ENCODE results near the gene LAMC3.

The LAMC3 gene

DNA sequence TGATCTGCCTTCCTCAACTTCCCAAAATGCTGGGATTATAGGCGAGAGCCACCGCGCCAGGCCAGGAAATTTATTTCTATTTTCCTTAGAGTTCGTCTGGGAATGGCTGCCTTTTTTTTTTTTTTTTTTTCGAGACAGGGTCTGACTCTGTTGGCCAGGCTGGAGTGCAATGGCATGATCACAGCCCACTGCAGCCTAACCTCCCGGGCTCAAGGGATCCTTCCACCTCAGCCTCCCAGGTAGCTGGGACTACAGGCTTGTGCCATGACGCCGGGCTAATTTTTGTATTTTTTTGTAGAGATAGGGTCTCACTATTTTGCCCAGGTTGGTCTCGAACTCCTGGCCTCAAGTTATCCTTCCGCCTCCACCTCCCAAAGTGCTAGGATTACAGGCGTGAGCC, 888 bp upstream of the LAMC3 start:
- H3K9me3 Mint-ChIP-seq (ENCODE audit: low read depth) = no peaks in the 10 kb centered on the region
- no peak overlapping the region for H3K27ac Mint-ChIP-seq
- H3K4me1 Mint-ChIP-seq (ENCODE audit: low read depth) = peaks cover 3% of the 10 kb centered on the region
- no peak overlapping the region for H3K4me3 Mint-ChIP-seq
- H3K27me3 Mint-ChIP-seq = peaks cover 11% of the 10 kb centered on the region
- no peaks in the 10 kb centered on the region for H3K36me3 Mint-ChIP-seq

DNA sequence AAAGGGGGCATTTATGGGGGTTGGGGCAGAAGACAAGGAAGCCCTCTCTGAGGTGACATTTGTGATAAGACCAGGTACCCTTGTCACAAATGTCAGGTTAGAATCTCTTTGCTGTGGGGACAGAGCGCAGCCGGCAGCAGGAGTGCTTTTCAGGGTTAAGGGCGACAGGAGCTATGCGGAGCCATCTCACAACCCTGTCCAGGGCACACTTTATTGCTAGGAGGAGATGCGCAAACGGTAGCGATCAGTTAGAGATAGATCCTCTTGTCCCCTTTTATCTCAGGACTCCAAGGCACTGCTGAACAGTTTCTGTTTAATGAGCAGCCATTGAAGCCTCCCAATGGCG, 438 bp upstream of the LAMC3 start:
- no peaks in the 10 kb centered on the region for H3K9me3 Mint-ChIP-seq (ENCODE audit: low read depth)
- H3K27me3 Mint-ChIP-seq = peaks cover 11% of the 10 kb centered on the region
- peaks cover 3% of the 10 kb centered on the region for H3K4me1 Mint-ChIP-seq (ENCODE audit: low read depth)
- no peak overlapping the region for H3K27ac Mint-ChIP-seq
- peak overlapping the region; percentile 35 for H3K4me3 Mint-ChIP-seq
- H3K36me3 Mint-ChIP-seq = no peaks in the 10 kb centered on the region

DNA sequence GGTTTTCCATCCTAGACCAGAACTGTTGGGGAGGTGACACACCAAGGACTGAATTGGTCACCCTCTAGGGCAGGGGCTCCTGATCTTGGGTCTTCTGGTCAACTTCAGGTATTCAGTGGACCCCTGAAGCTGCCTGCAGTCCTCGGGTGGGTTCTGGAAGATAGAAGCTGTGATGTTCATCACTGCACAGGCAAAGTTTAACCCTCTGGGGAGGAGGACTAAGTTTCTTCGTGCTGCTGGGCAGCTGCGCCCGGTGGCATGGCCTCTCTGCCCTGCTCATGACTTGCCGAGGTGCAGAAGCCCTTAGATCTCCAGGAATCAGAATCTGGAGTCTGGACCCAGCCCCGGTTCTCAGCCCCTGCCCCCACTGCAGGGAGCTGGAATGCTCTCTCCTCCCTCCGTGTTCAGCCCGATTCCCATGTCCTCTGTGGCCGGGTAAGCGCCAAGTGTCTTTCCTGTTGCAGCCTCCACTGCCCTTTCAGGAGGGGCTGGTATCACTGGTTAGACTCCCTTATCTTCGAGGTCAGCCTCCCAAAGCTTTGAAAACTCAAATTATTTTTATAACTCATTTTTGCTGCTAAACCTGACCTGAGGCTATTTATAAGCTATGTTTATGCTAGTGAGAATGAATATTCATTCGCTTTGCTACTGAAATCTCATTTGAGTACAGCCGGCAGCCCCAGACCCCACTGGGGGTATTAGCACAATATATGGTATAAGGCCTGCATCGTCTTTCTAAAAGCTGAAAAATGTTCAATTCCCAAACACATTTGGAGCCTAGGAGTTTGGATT, 1.7 kb downstream of the LAMC3 start:
- no peaks in the 10 kb centered on the region for H3K36me3 Mint-ChIP-seq
- H3K27ac Mint-ChIP-seq = no peak overlapping the region
- peaks cover 3% of the 10 kb centered on the region for H3K4me1 Mint-ChIP-seq (ENCODE audit: low read depth)
- H3K27me3 Mint-ChIP-seq = peaks cover 14% of the 10 kb centered on the region
- no peak overlapping the region for H3K4me3 Mint-ChIP-seq
- no peaks in the 10 kb centered on the region for H3K9me3 Mint-ChIP-seq (ENCODE audit: low read depth)

DNA sequence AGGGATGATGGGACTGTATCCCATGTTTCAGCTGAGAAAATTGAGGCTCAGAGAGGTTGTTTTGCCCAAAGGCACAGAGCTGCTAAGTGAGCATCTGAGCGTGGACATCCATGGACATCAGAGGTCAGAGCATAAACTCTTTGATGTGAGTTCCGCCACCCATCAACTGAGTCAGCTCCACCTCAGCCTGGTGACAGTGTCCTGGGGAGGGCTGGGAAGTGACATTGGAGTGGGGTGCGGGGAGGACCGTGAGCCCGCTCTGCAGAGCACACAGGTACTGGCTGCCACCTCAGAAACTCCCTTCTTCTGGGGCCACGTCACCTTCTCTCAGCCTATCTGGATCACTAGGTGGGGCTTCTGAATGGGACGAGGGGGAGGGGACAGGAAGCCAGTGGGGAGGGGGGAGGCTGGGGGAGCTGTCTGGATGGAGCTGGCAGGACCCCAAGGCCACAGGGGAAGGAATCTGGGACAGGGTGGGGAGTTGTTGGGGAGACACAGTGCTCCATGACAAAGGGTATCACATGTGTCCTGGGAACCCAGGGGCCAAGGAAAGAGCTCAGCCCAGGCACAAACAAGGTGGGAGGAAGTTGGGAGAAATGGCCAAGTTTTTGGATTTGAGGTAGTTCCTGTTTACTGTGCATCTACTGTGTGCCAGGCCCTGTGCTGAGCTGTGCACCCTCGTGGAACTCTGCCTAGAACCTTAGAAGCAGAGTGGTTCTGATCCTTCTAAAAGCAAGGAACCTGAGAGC, 2.5 kb downstream of the LAMC3 start:
- Mint-ChIP-seq H3K27me3 (peaks cover 14% of the 10 kb centered on the region), H3K9me3 (ENCODE audit: low read depth) (no peaks in the 10 kb centered on the region), H3K4me1 (ENCODE audit: low read depth) (peaks cover 3% of the 10 kb centered on the region), H3K36me3 (no peaks in the 10 kb centered on the region), H3K27ac (no peak overlapping the region), H3K4me3 (no peak overlapping the region)

DNA sequence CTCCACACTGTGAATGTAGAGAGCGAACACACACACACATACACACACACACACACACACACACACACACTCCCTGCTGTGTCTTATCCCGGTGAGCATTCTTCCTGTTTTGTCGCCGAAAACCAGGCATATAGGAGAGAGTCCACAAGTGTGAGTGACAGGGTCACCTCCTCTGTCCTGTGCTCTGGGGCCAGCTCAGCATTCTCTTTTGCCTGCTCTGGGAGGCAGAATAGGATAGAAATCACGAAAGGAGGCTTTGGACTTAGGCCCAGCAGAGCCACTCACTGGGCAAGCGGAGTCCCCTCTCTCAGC, 3.0 kb downstream of the LAMC3 start:
- Mint-ChIP-seq H3K9me3 (ENCODE audit: low read depth) (no peaks in the 10 kb centered on the region), H3K4me3 (no peak overlapping the region), H3K27ac (no peak overlapping the region), H3K36me3 (no peaks in the 10 kb centered on the region), H3K4me1 (ENCODE audit: low read depth) (peaks cover 3% of the 10 kb centered on the region), H3K27me3 (peaks cover 13% of the 10 kb centered on the region)

DNA sequence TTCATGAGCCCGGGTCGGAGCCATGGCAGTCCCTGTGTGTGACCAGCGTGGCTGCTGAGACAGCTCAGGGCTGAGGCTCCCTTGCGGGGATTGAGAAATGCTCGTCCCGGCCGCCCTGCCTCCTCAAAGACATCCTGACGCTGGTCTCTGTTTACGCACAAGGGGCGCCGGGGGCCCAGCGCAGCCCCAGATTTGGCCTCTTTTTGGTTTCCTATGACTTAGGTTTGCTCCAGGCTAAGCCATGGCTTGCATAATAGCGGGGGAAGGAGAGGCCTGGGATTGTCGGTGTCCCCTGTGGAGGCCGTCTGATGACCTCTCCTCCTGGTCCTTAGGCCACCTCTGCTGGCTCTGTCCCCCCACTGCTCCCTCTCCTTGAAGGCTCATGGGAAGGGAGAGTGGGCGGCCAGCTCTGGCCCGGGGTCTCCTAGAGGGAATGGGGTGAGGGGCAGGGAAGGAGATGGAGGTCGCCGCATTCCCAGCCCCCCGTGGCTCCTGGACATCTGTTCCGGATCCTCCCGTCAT, 3.5 kb downstream of the LAMC3 start:
- H3K36me3 Mint-ChIP-seq = no peaks in the 10 kb centered on the region
- H3K27ac Mint-ChIP-seq = no peak overlapping the region
- H3K9me3 Mint-ChIP-seq (ENCODE audit: low read depth) = no peaks in the 10 kb centered on the region
- H3K27me3 Mint-ChIP-seq = peaks cover 13% of the 10 kb centered on the region
- H3K4me1 Mint-ChIP-seq (ENCODE audit: low read depth) = peaks cover 3% of the 10 kb centered on the region
- H3K4me3 Mint-ChIP-seq = no peak overlapping the region

DNA sequence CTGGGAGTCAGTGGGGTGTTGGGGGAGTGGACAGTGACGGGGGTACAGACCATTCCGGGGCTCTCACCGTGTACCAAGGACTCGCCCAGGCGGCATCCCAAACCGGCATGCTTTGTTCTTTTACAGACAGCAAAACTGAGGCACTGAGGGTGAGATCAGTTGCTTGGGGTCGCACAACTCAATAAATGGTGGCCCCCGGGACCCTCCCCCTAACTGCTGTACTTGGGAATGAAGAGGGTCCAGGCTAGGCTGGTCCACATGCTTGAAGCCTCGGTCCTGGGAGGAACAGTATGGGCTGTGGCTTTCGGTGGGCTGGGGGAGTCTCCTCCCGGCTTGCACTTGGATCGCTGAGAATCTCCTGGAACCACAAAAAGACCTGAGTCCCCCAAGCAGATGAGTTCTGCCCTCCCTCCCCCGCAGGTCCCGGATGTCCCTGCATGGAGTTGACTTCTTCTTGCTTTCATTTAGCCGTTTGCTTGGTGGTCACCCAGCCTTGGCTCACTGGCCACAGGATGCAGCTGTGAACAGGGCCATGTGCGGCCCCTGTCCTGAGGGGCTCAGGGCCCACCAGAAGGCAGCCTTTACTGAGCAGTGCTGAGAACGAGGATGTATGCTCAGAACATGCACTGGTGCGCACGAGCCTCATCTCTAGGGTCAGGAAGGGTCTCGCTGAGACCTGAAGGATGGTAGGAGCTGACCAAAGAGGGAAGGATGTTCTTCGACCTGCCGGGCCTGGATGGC, 4.2 kb downstream of the LAMC3 start:
- Mint-ChIP-seq H3K27ac (no peak overlapping the region), H3K9me3 (ENCODE audit: low read depth) (no peaks in the 10 kb centered on the region)

DNA sequence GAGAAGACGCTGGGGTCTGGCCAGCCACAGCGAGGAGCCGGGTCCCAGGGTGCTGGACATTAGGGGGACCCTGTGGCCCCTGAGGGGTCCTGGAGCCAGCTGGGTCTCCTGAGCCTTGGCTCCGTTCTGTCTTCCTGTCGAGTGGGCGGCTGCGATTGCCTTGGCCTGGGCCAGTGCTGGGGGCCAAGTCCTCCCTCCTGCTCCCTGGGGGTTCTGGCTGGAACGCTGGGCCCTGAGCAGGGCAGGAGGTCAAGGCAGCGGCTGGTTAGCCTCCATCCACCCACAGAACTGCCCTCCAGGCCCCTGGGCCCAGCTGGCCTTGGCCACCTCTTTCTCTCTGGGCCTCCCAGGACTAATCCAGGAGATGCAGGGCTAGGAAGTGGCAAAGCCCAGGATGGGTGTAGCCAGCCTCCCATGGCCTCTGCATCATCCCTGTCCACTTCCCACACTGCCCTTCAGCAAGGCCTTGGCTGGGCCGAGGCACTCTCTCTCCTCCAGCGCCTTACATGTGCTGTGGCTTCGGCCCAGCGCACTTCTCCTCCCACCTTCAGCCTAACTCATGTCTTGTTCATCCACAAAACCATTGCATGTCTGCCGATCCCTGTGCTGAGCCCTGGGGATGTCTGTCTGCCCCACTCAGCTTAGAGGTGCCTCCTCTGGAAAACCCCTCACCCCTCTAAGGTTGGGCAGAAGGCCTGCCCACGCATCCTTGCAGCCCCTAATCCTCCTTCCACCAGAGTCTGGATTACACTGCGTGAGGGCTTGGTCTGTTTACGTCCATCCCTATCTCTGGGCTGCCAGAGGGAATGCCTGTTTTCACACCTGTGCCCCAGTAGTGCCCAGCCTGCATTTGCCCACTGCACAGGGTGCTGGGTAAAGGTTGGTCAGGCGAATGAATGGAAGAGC, 5.0 kb downstream of the LAMC3 start:
- Mint-ChIP-seq H3K27ac (no peak overlapping the region), H3K4me1 (ENCODE audit: low read depth) (no peaks in the 10 kb centered on the region), H3K36me3 (no peaks in the 10 kb centered on the region), H3K27me3 (peaks cover 9% of the 10 kb centered on the region), H3K9me3 (ENCODE audit: low read depth) (no peaks in the 10 kb centered on the region), H3K4me3 (no peak overlapping the region)

More for the DNA sequence above, 4.2 kb downstream of the LAMC3 start:
- Mint-ChIP-seq H3K4me3 (no peak overlapping the region), H3K4me1 (ENCODE audit: low read depth) (peaks cover 3% of the 10 kb centered on the region), H3K36me3 (no peaks in the 10 kb centered on the region), H3K27me3 (peaks cover 13% of the 10 kb centered on the region)

DNA sequence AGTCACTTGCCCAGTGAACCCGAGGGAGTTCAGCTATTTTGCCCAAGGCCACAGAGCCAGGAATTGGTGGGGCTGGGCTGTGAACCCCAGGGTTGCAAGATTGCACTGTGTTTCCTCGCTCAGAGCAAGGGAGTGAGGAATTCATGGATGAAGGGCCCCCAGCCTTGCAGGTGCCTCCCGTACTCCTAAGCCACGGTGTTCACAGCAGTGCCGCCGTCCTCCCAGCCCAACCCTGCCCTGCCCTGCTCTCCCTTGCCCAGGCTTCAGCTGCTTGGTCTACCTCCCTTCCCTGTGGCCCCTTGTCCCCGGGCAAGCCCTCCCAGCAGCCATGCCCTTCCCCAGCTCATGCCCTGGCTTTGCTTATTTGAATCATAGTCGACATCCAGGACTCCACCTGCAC, 6.1 kb downstream of the LAMC3 start:
- H3K9me3 Mint-ChIP-seq (ENCODE audit: low read depth) = no peaks in the 10 kb centered on the region
- H3K27me3 Mint-ChIP-seq = peaks cover 12% of the 10 kb centered on the region

DNA sequence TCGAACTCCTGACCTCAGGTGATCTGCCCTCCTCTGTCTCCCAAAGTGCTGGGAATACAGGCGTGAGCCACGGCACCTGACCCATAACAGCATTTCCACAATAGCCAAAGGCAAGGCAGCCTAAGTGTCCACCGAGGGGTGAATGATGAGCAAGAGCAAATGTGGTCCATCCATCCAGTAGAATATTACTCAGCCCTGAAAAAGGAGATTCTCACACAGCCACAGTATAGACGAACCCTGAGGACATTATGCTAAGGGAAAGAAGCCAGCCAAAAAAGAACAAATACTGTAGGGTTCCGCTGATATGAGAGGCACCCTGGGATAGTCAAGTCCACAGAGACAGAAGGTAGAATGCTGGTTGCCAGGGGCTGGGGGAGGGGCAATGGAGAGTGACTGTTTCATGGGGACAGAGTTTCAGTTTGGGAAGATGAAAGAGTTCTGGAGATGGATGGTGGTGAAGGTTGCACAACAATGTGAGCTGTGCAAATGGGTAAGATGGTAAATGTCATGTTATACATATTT, 7.0 kb downstream of the LAMC3 start:
- no peaks in the 10 kb centered on the region for H3K36me3 Mint-ChIP-seq
- no peaks in the 10 kb centered on the region for H3K9me3 Mint-ChIP-seq (ENCODE audit: low read depth)
- H3K4me1 Mint-ChIP-seq (ENCODE audit: low read depth) = no peaks in the 10 kb centered on the region
- peaks cover 14% of the 10 kb centered on the region for H3K27me3 Mint-ChIP-seq
- H3K4me3 Mint-ChIP-seq = no peak overlapping the region
- H3K27ac Mint-ChIP-seq = no peak overlapping the region

More for the DNA sequence above, 6.1 kb downstream of the LAMC3 start:
- no peak overlapping the region for H3K27ac Mint-ChIP-seq
- no peak overlapping the region for H3K4me3 Mint-ChIP-seq
- H3K36me3 Mint-ChIP-seq = no peaks in the 10 kb centered on the region
- no peaks in the 10 kb centered on the region for H3K4me1 Mint-ChIP-seq (ENCODE audit: low read depth)

DNA sequence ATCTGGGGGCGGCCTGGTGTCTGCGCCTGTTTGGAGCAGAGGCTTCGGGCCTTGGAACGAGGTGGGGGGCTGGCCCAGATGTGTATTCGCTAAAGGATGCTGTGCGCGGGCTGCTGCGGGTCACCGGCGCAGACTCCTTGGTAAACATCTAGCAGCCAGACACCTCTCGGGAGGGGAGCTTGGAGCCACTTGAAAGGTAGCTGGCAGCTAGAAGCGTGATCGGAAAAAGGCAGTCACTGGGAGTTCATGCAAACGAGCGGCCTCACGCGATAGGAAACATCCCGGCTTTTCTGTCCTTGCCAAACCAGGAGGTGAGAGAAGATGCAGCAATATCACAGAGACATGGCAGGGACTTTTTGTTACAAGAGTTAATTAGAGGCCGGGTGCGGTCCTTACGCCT, 8.1 kb downstream of the LAMC3 start:
- H3K4me1 Mint-ChIP-seq (ENCODE audit: low read depth) = no peaks in the 10 kb centered on the region
- H3K27me3 Mint-ChIP-seq = peaks cover 11% of the 10 kb centered on the region
- no peaks in the 10 kb centered on the region for H3K36me3 Mint-ChIP-seq
- no peak overlapping the region for H3K4me3 Mint-ChIP-seq
- no peak overlapping the region for H3K27ac Mint-ChIP-seq
- no peaks in the 10 kb centered on the region for H3K9me3 Mint-ChIP-seq (ENCODE audit: low read depth)

DNA sequence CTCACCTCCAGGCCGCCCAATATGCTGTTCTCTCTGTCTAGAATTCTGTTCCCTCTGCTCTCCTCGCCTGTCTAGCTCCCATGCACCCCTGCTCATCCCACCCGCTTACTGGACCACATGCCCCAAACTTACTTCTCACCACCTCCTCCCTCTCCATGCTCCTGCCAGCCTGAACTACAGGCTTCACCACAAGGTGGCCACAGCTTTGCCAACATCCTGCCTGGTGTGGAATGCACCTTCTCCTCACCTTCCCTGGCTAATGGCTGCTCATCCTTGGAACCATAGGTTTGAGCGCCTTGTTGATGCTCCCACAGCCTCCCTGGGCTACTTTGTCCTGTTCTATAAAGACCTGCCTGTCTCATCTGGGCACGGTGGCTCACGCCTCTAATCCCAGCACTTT, 9.6 kb downstream of the LAMC3 start:
- Mint-ChIP-seq H3K36me3 (no peaks in the 10 kb centered on the region), H3K4me1 (ENCODE audit: low read depth) (no peaks in the 10 kb centered on the region), H3K27me3 (peaks cover 11% of the 10 kb centered on the region), H3K9me3 (ENCODE audit: low read depth) (no peaks in the 10 kb centered on the region), H3K4me3 (no peak overlapping the region), H3K27ac (no peak overlapping the region)

DNA sequence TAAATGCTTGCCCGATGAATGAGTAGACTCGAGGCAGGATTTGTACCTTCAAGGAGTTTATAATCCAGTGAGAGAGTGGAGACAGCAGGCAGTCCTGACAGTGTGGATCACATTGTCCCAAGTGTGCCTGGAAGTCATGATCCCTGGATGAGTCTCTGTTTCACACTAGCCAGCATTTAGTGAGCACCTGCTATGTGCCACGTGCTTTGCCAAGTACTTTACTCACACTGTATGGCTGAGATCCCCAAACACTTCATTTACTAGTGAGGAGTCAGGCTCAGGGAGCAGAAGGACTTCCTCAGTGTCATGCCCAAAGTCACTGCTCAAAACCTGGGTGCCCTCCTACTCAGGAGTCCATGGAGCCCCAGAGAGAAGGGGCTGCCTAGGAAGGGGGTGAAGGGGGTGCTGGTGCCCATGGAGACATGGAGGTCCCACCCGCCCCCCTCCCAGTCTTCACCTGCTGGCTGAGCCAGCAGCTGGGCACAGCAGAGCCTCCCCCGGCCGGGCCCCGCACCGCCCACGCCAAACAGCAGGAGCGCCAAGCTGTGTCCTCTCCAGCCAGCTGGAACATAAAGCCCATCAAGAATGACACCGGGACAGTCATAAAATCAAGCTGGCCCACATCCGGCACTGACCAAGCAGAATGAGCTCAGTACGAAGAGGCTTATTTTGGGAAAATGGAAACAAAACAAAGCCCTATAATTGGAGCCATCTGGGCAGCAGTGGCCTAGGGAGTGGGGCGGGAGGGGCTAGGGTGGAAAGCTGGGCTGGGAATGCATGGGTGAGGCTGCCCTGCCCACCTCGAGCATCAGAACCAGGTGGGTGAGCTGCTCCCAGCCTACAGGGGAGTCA, 10.6 kb downstream of the LAMC3 start:
- Mint-ChIP-seq H3K27me3 (peaks cover 6% of the 10 kb centered on the region), H3K27ac (no peak overlapping the region), H3K9me3 (ENCODE audit: low read depth) (no peaks in the 10 kb centered on the region), H3K36me3 (no peaks in the 10 kb centered on the region), H3K4me1 (ENCODE audit: low read depth) (no peaks in the 10 kb centered on the region), H3K4me3 (no peak overlapping the region)

Data from activated naive CD8-positive, alpha-beta T cell (primary cell).